GM12875 (cell line): Measurements from ENCODE around the gene BBX.
"Not testable (repeated sequence)": the region's sequence is repeated elsewhere in the genome, so short reads cannot be mapped to it uniquely, and the experiment has no call there.

Experiments used
- H3K4me3 ChIP-seq: one replicate; pipeline ENCODE4 v1.5.1; 2011; ENCODE audit warnings: low read depth, low read length, control low read depth
- TF ChIP-seq, protein P1 (sequence below): IDR thresholded peaks from 2 replicates; pipeline ENCODE4 v1.5.1; 2011; ENCODE audit warnings: low read depth, mild to moderate bottlenecking, control low read depth, inconsistent platforms, low read length, moderate library complexity, borderline replicate concordance; ENCODE audit not compliant: insufficient read depth

BBX gene

DNA sequence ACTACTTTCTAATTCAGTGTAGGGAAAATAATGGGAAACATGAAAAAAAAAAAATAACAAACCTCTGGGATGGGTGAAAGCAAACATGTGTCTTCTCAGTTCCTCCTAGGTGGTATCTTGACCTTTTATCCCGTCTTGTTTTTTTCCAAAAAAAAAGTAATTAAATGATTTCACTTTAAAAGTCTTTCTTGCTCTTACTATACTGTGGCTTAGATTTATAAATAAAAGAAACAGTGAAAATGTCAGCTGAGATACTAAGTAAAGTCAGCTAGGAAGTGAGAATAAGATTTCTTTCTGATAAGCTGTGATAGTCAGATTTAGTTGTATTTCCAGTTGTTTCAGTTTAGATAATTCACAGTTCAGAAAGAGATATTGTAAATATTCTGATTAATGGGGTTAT, 37.4 kb downstream of the BBX start:
- TF ChIP-seq, protein P1, sequence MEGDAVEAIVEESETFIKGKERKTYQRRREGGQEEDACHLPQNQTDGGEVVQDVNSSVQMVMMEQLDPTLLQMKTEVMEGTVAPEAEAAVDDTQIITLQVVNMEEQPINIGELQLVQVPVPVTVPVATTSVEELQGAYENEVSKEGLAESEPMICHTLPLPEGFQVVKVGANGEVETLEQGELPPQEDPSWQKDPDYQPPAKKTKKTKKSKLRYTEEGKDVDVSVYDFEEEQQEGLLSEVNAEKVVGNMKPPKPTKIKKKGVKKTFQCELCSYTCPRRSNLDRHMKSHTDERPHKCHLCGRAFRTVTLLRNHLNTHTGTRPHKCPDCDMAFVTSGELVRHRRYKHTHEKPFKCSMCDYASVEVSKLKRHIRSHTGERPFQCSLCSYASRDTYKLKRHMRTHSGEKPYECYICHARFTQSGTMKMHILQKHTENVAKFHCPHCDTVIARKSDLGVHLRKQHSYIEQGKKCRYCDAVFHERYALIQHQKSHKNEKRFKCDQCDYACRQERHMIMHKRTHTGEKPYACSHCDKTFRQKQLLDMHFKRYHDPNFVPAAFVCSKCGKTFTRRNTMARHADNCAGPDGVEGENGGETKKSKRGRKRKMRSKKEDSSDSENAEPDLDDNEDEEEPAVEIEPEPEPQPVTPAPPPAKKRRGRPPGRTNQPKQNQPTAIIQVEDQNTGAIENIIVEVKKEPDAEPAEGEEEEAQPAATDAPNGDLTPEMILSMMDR: no peak
- no peak overlapping the region for H3K4me3 ChIP-seq

DNA sequence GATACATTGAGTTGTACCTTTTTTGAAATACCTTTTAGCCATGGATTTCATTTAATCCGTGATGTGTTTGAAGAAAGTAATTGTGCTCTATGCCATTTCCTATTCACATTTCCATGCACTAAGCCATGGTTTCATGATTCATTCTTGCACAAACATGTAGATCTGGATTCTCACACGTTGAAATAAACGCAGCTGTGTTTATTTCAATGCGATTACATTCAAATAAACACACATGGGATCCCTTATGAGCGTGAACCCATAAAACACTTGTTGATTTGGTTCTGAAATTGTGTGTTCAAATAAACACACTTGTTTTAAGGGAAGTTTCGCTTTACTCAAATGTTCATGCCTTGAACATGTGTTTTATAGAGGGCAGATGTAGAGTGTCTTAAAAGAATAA, 39.2 kb downstream of the BBX start:
- no peak overlapping the region for H3K4me3 ChIP-seq
- TF ChIP-seq, protein P1: no peak

DNA sequence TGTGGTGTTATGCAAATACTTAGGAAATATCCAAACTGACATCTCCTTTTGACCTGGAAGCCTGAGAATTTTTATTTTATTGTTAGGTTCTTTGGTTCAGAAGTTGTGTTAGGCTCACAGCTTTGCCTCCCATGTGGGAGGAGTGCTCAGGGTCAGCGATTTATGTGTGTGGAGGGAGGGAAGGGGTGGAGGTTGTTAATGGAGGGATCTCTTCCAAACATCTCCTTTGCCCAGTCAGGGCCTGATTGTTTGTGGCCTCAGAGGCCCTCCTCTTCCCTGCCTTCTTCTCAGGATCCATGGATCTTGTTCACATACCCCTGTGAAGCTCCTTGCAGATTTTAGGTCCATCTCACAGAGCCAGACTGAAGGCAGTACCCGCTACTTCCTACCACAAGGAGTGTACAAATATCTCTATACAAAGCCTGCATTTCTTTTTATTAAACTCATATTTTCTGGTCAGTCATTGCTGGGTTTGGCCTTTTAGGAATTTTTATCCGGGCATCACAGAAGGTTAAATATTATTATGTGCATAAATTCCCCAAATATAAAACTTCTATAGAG, 40.3 kb downstream of the BBX start:
- H3K4me3 ChIP-seq: no peak overlapping the region
- TF ChIP-seq, protein P1: no peak

DNA sequence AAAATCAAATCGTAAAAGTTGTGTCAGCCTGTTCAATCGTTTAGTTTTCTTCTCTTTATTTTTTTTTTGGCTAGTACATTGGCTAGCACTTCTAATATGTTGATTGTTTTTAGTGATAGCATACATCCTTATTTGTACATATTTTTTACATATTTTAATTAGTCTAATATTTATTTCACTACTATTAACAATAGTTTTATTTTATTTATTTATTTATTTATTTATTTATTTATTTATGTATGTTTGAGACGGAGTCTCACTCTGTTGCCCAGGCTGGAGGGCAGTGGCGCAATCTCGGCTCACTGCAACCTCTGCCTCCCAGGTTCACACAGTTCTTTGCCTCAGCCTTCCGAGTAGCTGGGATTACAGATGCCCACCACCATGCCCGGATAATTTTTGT, 42.5 kb downstream of the BBX start:
- not testable (repeated sequence) for H3K4me3 ChIP-seq

DNA sequence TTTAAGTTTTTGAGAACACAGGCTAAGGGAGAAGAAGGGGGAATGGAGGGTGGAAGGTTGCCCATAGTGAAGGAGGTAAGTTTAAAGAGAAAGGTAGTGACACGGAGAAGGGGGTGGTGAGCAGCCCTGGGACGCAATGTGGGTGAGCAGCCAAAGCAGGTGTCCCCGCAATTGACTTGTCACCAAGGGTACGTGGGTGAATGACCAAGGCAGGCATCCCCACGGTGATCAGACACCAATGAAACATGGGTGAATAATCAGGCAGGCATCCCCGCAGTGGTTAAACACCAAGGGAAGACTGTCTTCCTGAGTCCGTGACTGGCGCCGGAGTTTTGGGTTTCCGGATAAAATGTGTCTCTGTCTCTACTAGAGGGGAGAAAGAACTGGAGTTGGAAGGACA, 48.3 kb downstream of the BBX start:
- H3K4me3 ChIP-seq: not testable (repeated sequence)

DNA sequence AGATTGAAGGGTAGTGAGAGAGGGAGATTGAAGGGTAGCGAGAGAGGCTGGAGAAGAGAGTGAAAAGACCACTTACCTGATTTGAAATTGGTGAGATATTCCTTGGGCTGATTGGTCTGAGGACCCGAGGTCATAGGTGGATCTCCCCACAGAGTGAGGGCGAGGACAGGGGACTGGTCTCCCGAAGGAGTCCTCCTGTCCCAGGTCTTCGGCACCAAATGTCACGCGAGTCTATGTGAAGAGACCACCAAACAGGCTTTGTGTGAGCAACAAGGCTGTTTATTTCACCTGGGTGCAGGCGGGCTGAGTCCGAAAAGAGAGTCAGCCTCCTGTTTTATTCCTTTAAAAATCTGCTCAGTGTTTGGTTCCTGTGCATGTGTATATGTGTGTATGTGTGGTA, 48.7 kb downstream of the BBX start:
- H3K4me3 ChIP-seq: not testable (repeated sequence)

DNA sequence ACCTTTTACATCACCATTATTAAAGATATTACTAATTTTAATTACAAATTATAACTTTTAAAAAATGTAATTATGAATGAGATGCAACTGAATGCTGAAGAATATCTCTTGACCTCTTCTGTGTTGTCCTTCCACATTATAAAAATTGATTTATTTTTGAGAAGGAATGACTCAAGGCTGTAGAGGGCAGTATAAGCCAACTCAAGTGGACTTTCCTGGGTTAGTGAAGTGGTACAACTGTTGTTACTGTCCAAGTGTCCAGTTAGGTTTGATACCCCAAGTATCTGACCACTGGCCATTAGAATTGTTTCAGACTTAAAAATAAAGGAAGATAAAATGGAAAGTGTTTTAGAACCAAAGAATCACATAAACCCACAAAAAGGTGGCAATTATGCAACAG, 51.9 kb downstream of the BBX start:
- TF ChIP-seq, protein P1: peak; percentile 39; the same call in 1 of the 2 replicates
- no peak overlapping the region for H3K4me3 ChIP-seq

DNA sequence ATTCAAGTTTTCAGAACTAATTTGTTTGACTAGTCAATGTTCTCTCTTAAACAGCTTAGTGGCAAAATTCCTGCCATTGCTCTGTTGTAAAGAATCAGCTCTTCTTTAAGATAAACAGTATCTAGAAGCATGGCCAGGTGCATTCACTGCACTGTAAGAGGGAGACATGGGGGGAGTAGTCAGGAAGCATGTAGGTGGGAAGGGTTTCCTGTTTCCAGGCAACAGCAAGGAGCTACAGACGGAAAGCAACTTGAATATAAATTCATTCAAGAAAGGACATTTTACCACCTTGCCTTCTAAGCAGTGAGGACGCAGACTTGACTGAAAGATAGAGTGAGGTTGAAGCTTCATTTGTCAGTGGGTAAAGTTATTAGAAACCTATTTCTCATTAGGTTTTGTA, 55.3 kb downstream of the BBX start:
- TF ChIP-seq, protein P1: no peak
- no peak overlapping the region for H3K4me3 ChIP-seq

DNA sequence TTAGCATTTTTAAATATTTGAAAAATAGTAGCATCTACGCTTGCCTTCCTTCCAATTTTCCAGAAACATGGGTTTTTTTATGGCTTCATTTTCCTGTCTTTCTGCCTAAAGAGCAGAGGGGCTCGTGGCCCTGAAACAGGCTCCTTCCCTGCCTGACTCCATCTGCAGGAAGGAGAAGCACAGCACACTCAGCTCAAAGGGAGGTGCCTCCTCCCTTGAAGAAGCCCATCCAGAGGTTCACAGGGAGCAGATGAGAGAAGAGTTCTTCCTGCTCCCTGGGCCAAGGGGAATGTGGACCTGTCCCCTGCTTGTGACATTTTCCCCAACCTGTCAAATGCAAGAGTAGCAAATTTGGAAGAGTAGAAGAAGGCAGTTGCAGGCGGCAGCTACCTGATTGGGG, 55.8 kb downstream of the BBX start:
- TF ChIP-seq, protein P1: no peak
- no peak overlapping the region for H3K4me3 ChIP-seq
